Astrocyte (in vitro differentiated cells and primary cell): Measurements from ENCODE around the gene VSTM4. TPM values are rescaled to one million over a fixed set of nuclear protein-coding genes. Genes with fewer than 3 reads are reported as not detected.

Source experiments
- DNase-seq: peaks from one replicate; pipeline ENCODE4 v3.0.0-alpha.2; 2010; ENCODE audit warnings: low read depth
- FAIRE-seq: peaks from 2 replicates; lab custom pipeline; 2011; peaks lifted over from hg19 to GRCh38; lab: Jason Lieb, UNC
- H2AFZ ChIP-seq: 2 replicates; pipeline ENCODE4 v1.6.0; 2012; ENCODE audit warnings: low read depth, low read length, inconsistent platforms
- H3K27ac ChIP-seq: 2 replicates; pipeline ENCODE4 v1.5.1; 2011; ENCODE audit warnings: low read depth, low read length, inconsistent platforms
- H3K27me3 ChIP-seq: 2 replicates; pipeline ENCODE4 v1.6.0; 2011; ENCODE audit warnings: low read length, inconsistent platforms; ENCODE audit not compliant: insufficient read depth
- H3K36me3 ChIP-seq: 2 replicates; pipeline ENCODE4 v1.5.1; 2011; ENCODE audit warnings: low read length, inconsistent platforms; ENCODE audit not compliant: insufficient read depth
- H3K4me1 ChIP-seq: 2 replicates; pipeline ENCODE4 v1.5.1; 2011; ENCODE audit warnings: low read length, inconsistent platforms; ENCODE audit not compliant: insufficient read depth
- H3K4me2 ChIP-seq: 2 replicates; pipeline ENCODE4 v1.6.0; 2012; ENCODE audit warnings: low read length, inconsistent platforms
- H3K4me3 ChIP-seq: 2 replicates; pipeline ENCODE4 v1.5.1; 2011; ENCODE audit warnings: low read depth, mild to moderate bottlenecking, low read length, inconsistent platforms; ENCODE audit not compliant: insufficient read depth
- H3K79me2 ChIP-seq: 2 replicates; pipeline ENCODE4 v1.6.0; 2012; ENCODE audit warnings: mild to moderate bottlenecking, low read length, inconsistent platforms; ENCODE audit not compliant: insufficient read depth
- H3K9ac ChIP-seq: 2 replicates; pipeline ENCODE4 v1.6.0; 2012; ENCODE audit warnings: mild to moderate bottlenecking, low read length, inconsistent platforms
- H3K9me3 ChIP-seq: 2 replicates; pipeline ENCODE4 v1.5.1; 2012; ENCODE audit warnings: low read depth, mild to moderate bottlenecking, low read length, inconsistent platforms; ENCODE audit not compliant: insufficient read depth
- H4K20me1 ChIP-seq: 2 replicates; pipeline ENCODE4 v1.6.0; 2012; ENCODE audit warnings: low read length, inconsistent platforms; ENCODE audit not compliant: insufficient read depth
- H3K27ac Mint-ChIP-seq: one replicate; pipeline ENCODE4 v1.8.0; 2021; ENCODE audit warnings: mild to moderate bottlenecking, mixed read lengths; ENCODE audit not compliant: unreplicated experiment
- H3K27me3 Mint-ChIP-seq: one replicate; pipeline ENCODE4 v1.8.0; 2021; ENCODE audit warnings: low read depth, mixed read lengths; ENCODE audit not compliant: unreplicated experiment
- H3K36me3 Mint-ChIP-seq: one replicate; pipeline ENCODE4 v1.8.0; 2021; ENCODE audit warnings: low read depth, mixed read lengths; ENCODE audit not compliant: unreplicated experiment
- H3K4me1 Mint-ChIP-seq: one replicate; pipeline ENCODE4 v1.8.0; 2021; ENCODE audit warnings: low read depth, mixed read lengths; ENCODE audit not compliant: unreplicated experiment
- H3K4me3 Mint-ChIP-seq: one replicate; pipeline ENCODE4 v1.8.0; 2021; ENCODE audit warnings: mild to moderate bottlenecking, moderate library complexity, mixed read lengths; ENCODE audit not compliant: unreplicated experiment
- H3K9me3 Mint-ChIP-seq: one replicate; pipeline ENCODE4 v1.8.0; 2021; ENCODE audit warnings: mild to moderate bottlenecking, mixed read lengths; ENCODE audit not compliant: unreplicated experiment
- CTCF ChIP-seq: IDR thresholded peaks from 2 replicates; pipeline ENCODE4 v1.5.1; 2011; ENCODE audit warnings: low read depth, mild to moderate bottlenecking, inconsistent platforms, low read length, moderate library complexity; ENCODE audit not compliant: insufficient read depth
- EZH2 ChIP-seq: IDR thresholded peaks from 2 replicates; pipeline ENCODE4 v1.6.1; 2012; ENCODE audit warnings: mild to moderate bottlenecking, low read length, inconsistent platforms; ENCODE audit not compliant: insufficient read depth
- total RNA-seq: library from RNA; stranded (reverse); gene quantifications from 2 replicates; pipeline ENCODE4 v1.2.1, GENCODE V29; 2021

Gene VSTM4
- total RNA-seq, 1 donor from 2014 or later = 1.1 TPM

DNA sequence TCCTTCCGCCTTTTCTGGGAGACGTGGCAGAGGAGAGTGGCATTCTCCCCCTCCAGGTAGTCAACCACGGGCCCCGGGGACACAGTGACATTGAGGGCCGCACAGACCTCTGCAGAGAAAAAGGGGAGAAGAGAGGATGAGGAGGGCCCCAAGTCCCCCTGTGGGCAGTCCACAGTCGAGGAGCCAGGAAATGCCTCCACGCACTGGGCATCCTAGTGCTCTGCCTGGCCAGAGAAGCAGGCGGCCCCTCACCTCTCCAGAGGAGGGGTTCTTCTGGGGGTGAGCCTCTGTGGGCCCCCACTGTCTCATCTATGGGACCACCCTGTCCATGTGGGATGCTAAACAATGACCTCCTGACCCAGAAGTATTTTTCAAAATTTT, 7.4 kb downstream of the VSTM4 start:
- no peak overlapping the region for H3K4me3 Mint-ChIP-seq
- peaks cover 58% of the 10 kb centered on the region for H3K27me3 Mint-ChIP-seq
- peaks cover 3% of the 10 kb centered on the region for H3K36me3 Mint-ChIP-seq
- TF ChIP-seq CTCF = no peak
- no peak for TF ChIP-seq EZH2
- no peaks in the 10 kb centered on the region for H3K9me3 ChIP-seq
- H3K27me3 ChIP-seq = no peaks in the 10 kb centered on the region
- no peak for FAIRE-seq
- H3K4me2 ChIP-seq = no peak overlapping the region
- H3K4me1 Mint-ChIP-seq = no peaks in the 10 kb centered on the region
- H3K27ac ChIP-seq = no peak overlapping the region
- no peak for DNase-seq
- H3K36me3 ChIP-seq = no peaks in the 10 kb centered on the region
- H3K27ac Mint-ChIP-seq = no peak overlapping the region
- no peaks in the 10 kb centered on the region for H3K4me1 ChIP-seq
- peaks cover 4% of the 10 kb centered on the region for H3K9me3 Mint-ChIP-seq
- H3K79me2 ChIP-seq = no peaks in the 10 kb centered on the region
- peaks cover 10% of the 10 kb centered on the region for H4K20me1 ChIP-seq
- H3K9ac ChIP-seq = no peak overlapping the region
- H2AFZ ChIP-seq = no peak overlapping the region
- no peak overlapping the region for H3K4me3 ChIP-seq

- H3K9me3 ChIP-seq = no peaks in the 10 kb centered on the region
- FAIRE-seq = no peak
- Mint-ChIP-seq H3K36me3 (peaks cover 3% of the 10 kb centered on the region), H3K4me1 (no peaks in the 10 kb centered on the region), H3K9me3 (peaks cover 4% of the 10 kb centered on the region), H3K27ac (no peak overlapping the region), H3K4me3 (no peak overlapping the region), H3K27me3 (peaks cover 52% of the 10 kb centered on the region)
- no peak for DNase-seq
- no peak overlapping the region for H2AFZ ChIP-seq
- no peaks in the 10 kb centered on the region for H3K36me3 ChIP-seq
- H3K79me2 ChIP-seq = no peaks in the 10 kb centered on the region
- TF ChIP-seq CTCF (no peak), EZH2 (no peak)
- H3K4me1 ChIP-seq = no peaks in the 10 kb centered on the region
- no peaks in the 10 kb centered on the region for H3K27me3 ChIP-seq
- H3K27ac ChIP-seq = no peak overlapping the region
- no peak overlapping the region for H3K4me3 ChIP-seq
- H4K20me1 ChIP-seq = peaks cover 10% of the 10 kb centered on the region
- no peak overlapping the region for H3K4me2 ChIP-seq
- no peak overlapping the region for H3K9ac ChIP-seq
Observed at GRCh38 chr10:49107111-49107886, 8.0 kb downstream of the VSTM4 start.

- DNase-seq (no peak), FAIRE-seq (no peak)
- Histone ChIP-seq H3K9me3 (no peaks in the 10 kb centered on the region), H3K4me3 (no peak overlapping the region), H2AFZ (no peak overlapping the region), H3K4me2 (no peak overlapping the region), H3K79me2 (no peaks in the 10 kb centered on the region), H3K27ac (no peak overlapping the region), H3K27me3 (no peaks in the 10 kb centered on the region), H3K9ac (no peak overlapping the region), H3K36me3 (no peaks in the 10 kb centered on the region), H4K20me1 (peaks cover 10% of the 10 kb centered on the region), H3K4me1 (no peaks in the 10 kb centered on the region)
- Mint-ChIP-seq H3K4me3 (no peak overlapping the region), H3K9me3 (peaks cover 4% of the 10 kb centered on the region), H3K27me3 (peaks cover 44% of the 10 kb centered on the region), H3K27ac (no peak overlapping the region), H3K4me1 (no peaks in the 10 kb centered on the region), H3K36me3 (no peaks in the 10 kb centered on the region)
- TF ChIP-seq CTCF = no peak
- no peak for TF ChIP-seq EZH2
Observed at GRCh38 chr10:49106451-49106850, 8.9 kb downstream of the VSTM4 start.
